Stimulated activated CD4-positive, alpha-beta T cell treated with anti-CD3 and anti-CD28 coated beads, TNF-alpha, amount 100 ng/mL, for 1 hour (primary cell): ENCODE measurements around the gene DLX4.

ENCODE experiments used
- DNase-seq, 3 donors: peaks; one replicate each; pipeline ENCODE4 v3.0.0-alpha.2; 2020; ENCODE audit warnings: low read depth in 3 of 3, low spot score in 1 of 3

DLX4 gene

DNA sequence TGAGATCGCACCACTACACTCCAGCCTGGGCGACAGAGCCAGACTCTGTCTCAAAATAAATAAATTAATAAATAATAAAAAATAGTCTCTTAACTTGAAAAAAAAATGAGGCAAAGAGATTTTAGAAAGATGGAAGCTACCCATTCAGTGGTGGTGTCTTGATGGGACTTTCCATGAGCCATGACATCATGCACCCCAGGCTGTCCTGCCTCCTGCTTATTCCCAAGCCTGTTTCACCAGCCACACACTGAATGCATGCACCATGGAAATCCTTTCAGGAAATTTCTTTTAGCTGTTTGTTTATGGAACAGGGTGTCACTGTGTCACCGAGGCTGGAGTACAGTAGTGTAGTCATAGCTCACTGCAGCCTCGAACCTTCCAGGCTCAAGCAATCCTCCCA is 34.9 kb downstream of the DLX4 start:
- no peak for DNase-seq

DNA sequence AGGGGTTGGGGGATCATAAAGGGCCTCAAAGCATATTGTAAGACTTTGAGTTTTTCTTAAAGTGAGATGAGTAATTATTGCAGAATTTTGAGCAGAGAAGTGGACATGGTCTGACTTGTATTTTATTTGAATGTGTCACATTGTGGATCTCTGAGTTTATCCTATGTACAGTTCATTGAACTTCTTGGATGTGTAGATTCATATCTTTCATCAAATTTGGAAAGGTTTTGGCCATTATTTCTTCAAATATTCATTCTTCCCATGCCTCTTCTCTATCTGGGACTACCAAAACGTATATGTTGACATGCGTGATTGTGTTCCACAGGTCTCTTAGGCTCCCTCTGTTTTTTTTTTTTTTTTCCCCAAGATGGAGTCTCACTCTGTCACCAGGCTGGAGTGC is 40.3 kb downstream of the DLX4 start:
- DNase-seq: no peak

DNA sequence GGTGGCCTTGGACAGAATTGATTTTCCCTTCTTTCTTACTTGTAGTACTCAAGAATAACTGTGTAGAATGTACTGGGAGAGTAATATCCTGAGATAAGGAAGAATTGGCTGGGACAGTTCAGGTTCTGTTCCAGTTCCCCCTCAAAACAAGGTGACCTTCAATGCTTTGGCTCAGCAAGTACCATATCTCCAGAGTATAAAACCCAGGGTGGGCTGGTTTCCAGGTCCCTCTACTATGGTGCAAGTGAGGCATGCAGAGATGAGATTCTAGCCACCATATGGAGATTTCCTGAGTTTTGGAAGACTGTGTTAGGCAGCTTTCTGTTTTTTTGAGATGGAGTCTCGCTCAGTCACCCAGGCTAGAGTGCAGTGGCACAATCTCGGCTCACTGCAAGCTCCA is 44.1 kb downstream of the DLX4 start:
- DNase-seq: no peak

DNA sequence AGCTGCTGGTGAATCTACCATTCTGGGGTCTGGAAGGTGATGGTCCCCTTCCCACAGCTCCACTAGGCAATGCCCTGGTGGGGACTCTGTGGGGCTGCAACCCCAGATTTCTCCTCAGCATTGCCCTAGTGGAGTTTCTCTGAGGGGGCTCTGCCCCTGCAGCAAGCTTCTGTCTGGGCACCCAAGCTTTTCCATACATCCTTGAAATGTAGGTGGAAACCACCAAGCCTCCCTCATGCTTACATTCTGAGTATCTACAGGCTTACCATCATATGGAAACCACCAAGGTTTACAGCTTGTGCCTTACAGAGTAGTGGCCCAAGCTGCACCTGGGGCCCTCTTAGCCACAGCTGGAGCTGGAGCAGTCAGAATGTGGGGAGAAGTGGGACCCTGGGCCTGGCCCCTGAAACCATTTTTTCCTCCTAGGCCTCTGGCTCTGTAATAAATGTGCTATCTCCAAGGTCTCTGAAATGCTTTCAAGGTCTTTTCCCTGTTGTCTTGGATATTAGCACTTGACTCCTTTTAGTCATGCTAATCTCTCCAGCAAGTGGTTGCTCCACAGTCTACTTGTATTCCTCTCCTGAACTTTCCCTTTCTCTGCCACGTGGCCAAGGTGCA is 45.6 kb downstream of the DLX4 start:
- DNase-seq: no peak

DNA sequence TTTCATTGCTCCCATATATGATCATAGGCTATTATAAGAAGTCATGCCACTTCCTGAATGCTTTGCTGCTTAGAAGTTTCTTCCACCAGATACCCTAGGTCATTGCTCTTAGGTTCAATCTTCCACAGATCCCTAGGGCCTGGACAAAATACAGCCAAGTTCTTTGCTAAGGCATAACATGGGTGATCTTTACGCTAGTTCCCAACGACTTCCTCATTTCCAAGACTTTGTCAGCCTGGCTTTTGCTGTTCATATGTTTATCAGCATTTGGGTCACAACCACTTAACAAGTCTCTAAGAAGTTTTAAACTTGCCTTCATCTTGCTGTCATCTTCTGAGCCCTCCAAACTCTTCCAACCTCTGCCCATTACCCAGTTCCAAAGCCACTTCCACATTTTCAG is 46.2 kb downstream of the DLX4 start:
- DNase-seq: no peak

DNA sequence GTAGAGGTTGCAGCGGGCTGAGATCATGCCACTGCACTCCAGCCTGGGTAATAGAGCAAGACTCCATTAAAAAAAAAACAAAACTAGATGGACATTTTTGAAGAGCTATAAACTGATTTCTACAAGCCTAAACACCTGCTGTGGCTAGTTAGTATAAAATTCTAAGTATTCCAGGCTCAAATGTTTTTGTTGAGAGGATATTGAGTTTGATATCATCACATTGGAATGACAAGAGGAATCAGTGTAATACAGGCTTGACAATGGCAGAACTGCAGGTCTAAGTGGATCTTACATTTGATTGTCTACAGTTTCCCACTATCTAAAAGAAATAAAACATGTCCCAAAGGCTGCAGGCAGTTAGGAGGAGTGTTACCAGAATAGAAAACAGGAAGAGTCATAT is 49.9 kb downstream of the DLX4 start:
- DNase-seq: no peak

DNA sequence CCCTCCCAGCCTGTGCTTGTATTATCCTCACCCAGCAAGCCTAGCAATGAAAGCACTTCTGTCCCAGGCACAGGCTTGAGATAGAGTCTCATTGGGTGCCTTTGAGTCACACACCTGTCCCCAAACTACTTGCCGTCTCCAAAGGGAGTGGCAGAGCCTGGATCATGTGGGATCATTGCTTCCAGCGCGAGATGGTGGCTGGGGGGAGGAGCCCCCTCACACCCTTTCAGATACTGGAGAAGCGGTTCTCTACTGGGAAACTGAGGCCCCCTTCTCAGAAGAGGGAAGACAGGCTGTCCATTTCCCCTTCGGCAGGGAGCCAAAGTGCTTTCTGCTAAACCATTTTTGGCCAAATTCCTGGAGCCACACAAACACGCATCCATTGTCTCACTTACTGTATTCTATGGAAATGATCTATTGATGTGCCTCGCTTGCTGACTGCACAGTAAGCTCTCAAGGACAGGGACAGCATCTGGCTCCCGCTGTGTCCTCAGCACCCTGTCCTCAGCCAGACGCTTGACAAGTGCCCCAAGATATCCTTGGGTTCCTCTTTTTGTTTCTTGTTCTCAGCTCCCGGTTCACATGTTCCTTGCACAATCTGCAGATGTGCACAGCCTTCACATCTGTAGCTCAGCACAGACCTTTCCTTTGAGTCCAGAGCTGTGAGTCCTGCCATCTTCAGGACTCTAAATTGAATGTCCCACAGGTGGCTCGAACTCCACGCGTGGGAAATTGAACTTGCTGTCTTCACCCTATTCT is 52.0 kb downstream of the DLX4 start:
- no peak for DNase-seq

DNA sequence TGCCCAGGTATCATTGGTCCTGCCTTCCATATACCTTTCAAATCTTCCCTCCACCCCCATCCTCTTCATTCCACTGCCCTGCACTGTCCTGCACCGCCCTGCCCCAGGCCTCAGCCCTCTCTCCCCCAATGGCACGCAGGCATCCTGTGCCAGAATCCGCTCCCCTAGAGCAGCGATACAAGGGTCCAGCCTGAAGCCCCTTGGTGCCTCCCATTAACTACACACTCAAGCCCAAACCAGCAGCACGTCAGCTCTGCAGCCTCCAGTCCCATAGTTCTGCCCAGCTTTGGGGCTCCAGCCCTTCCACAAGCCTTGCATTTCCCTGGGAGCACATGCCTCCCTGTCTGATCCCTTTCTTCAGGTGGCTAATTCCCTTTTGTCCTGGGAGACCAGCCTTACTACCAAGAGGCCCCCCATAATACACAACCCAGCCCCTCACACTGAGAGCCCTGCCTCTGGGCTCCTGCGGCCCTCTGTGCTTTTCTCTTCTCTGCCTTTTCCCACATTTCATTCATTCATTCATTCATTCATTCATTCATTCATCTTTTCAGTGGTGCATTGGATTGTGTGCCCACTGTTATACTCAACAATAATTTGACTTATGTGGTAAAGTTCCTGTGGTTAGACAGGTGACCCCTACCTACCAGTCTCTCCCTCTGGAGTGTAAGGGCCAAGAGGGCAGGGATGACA is 52.8 kb downstream of the DLX4 start:
- no peak for DNase-seq

DNA sequence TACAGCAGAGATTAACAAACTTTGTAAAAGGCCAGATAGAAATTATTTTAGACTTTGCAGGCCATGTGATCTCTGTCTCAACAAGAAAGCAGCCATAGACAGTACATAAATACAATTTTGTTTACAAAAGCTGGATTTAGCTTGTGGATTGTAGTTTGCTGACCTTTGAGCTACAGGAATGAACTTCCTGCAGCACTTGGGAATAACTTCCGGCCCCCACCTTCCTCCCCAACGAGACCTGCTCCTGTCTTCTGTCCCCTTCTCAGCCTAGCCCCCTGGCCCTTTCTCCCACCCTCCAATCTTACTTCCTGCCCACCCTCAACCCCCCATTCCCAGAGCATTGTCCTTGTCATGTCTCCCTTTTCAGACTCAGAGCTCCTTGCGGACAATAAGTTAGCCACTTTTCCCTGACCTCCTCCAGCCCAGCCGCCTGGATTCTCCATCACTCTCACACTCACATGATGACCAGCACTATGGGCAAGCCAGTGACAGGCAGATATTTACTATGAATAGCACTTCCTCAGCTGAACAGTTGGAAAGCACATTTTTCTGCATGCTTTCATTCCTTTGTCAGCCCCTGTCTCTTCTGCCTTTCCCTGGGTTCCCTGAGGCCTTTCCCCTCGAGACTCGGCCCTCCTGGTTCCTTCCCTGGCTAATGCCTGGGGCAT is 53.6 kb downstream of the DLX4 start:
- no peak for DNase-seq

DNA sequence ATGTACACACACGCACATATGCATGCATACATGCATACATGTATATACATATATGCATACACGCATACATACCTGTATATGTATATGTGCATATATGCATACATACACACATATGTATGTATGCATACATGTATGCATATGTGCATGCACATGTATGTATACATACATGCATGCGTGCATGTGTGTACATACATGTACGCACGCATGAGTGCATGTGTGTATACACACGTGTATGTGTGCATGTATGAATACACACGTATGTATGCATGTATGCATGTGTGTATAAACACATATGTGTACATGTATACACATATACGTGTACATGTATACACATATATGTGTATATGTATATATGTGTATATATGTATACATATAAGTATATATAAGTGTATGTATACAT is 54.5 kb downstream of the DLX4 start:
- no peak for DNase-seq
